Smooth muscle cell (in vitro differentiated cells): ENCODE data around the gene UNC13D. TPM values are rescaled to one million over a fixed set of nuclear protein-coding genes. Genes with fewer than 3 reads are reported as not detected.

Source experiments
- DNase-seq: peaks from one replicate; lab custom pipeline; 2025; ENCODE audit not compliant: unreplicated experiment; lab: John Stamatoyannopoulos, UW
- H2AFZ ChIP-seq: fragments of 200-600 bp; sonication (generic); 2 replicates; pipeline ENCODE4 v1.6.0; 2016; ENCODE audit warnings: antibody characterized with exemption, low read depth, mild to moderate bottlenecking
- H3F3A ChIP-seq: fragments of 200-600 bp; sonication (generic); 2 replicates; pipeline ENCODE4 v1.6.0; 2017; ENCODE audit warnings: antibody characterized with exemption, low read depth
- H3K27ac ChIP-seq: fragments of 200-600 bp; sonication (generic); 2 replicates; pipeline ENCODE4 v1.5.1; 2016; ENCODE audit warnings: low read depth, mild to moderate bottlenecking
- H3K27me3 ChIP-seq: fragments of 200-600 bp; sonication (generic); 2 replicates; pipeline ENCODE4 v1.6.1; 2016; ENCODE audit warnings: low read depth, mild to moderate bottlenecking
- H3K36me3 ChIP-seq: fragments of 200-600 bp; sonication (generic); 2 replicates; pipeline ENCODE4 v1.5.1; 2016; ENCODE audit warnings: low read depth
- H3K4me1 ChIP-seq: fragments of 200-600 bp; sonication (generic); 2 replicates; pipeline ENCODE4 v1.5.1; 2016; ENCODE audit warnings: low read depth
- H3K4me2 ChIP-seq: fragments of 200-600 bp; sonication (generic); 2 replicates; pipeline ENCODE4 v1.6.0; 2016; ENCODE audit warnings: mild to moderate bottlenecking
- H3K4me3 ChIP-seq: fragments of 200-600 bp; sonication (generic); 2 replicates; pipeline ENCODE4 v1.5.1; 2016; ENCODE audit warnings: mild to moderate bottlenecking
- H3K79me2 ChIP-seq: fragments of 200-600 bp; sonication (generic); 2 replicates; pipeline ENCODE4 v1.6.0; 2016; ENCODE audit warnings: low read depth, mild to moderate bottlenecking
- H3K9ac ChIP-seq: fragments of 200-600 bp; sonication (generic); 2 replicates; pipeline ENCODE4 v1.6.0; 2016; ENCODE audit warnings: low read depth
- H3K9me3 ChIP-seq: fragments of 200-600 bp; sonication (generic); replicated peaks from 2 replicates; pipeline ENCODE4 v1.5.1; 2016; ENCODE audit warnings: low read depth
- H4K20me1 ChIP-seq: fragments of 200-600 bp; sonication (generic); 2 replicates; pipeline ENCODE4 v1.6.0; 2016; ENCODE audit warnings: low read depth
- WGBS: methylation state at CpG from one replicate; pipeline ENCODE4 v1.1.7; 2016; ENCODE audit warnings: low lambda C conversion rate; 5-methylcytosine and 5-hydroxymethylcytosine counted together
- polyA plus RNA-seq: library from polyadenylated mRNA; unstranded; fragments of >200 nt; fragmentation: Nextera tagmentation; extraction: Ambion mirVana; gene quantifications from 2 replicates; pipeline ENCODE4 v1.2.1, GENCODE V29; 2016
- total RNA-seq: library from RNA; depleted of rRNA; stranded (reverse); fragments of >200 nt; gene quantifications from 2 replicates; pipeline ENCODE4 v1.2.3, GENCODE V29; 2014
- TF ChIP-seq, protein P1 (sequence below): fragments of 200-600 bp; sonication (generic); IDR thresholded peaks from 2 replicates; pipeline ENCODE4 v1.5.1; 2017; ENCODE audit warnings: borderline replicate concordance, mild to moderate bottlenecking, antibody characterized with exemption; ENCODE audit not compliant: insufficient read depth, poor library complexity, severe bottlenecking

UNC13D gene
- total and polyA plus RNA-seq, 2 experiments from 2014 or later = 2.4 to 4.5 TPM

DNA sequence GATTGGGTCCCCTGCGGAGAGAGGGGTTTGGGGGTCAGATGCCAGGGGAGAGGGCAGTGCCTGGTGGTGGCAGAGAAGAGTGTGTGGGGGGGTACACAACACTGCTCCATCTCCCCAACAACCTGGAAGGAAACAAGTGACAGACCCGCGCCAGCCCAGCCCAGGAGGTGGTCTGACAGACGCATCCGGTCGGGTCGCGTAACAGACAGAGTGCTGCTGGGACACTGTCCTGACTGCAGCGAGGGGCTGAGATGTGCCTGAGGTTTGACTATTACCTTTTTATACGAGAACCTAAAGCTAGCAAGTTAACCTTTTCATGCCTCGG is 16.2 kb downstream of the UNC13D start:
- H3K27me3 ChIP-seq = no peaks in the 10 kb centered on the region
- H2AFZ ChIP-seq = no peak overlapping the region
- no peaks in the 10 kb centered on the region for H3K9me3 ChIP-seq
- no peak overlapping the region for H3K4me3 ChIP-seq
- H3K4me1 ChIP-seq = no peaks in the 10 kb centered on the region
- no peaks in the 10 kb centered on the region for H3K36me3 ChIP-seq
- H3K9ac ChIP-seq = no peak overlapping the region
- TF ChIP-seq, protein P1, sequence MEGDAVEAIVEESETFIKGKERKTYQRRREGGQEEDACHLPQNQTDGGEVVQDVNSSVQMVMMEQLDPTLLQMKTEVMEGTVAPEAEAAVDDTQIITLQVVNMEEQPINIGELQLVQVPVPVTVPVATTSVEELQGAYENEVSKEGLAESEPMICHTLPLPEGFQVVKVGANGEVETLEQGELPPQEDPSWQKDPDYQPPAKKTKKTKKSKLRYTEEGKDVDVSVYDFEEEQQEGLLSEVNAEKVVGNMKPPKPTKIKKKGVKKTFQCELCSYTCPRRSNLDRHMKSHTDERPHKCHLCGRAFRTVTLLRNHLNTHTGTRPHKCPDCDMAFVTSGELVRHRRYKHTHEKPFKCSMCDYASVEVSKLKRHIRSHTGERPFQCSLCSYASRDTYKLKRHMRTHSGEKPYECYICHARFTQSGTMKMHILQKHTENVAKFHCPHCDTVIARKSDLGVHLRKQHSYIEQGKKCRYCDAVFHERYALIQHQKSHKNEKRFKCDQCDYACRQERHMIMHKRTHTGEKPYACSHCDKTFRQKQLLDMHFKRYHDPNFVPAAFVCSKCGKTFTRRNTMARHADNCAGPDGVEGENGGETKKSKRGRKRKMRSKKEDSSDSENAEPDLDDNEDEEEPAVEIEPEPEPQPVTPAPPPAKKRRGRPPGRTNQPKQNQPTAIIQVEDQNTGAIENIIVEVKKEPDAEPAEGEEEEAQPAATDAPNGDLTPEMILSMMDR = no peak
- H3K27ac ChIP-seq = no peak overlapping the region
- no peaks in the 10 kb centered on the region for H3F3A ChIP-seq
- 77% methylated on average over 11 of the region's 11 CpGs for WGBS
- DNase-seq = no peak
- H3K79me2 ChIP-seq = no peaks in the 10 kb centered on the region
- H3K4me2 ChIP-seq = peak overlapping the region; percentile 77
- H4K20me1 ChIP-seq = no peaks in the 10 kb centered on the region

DNA sequence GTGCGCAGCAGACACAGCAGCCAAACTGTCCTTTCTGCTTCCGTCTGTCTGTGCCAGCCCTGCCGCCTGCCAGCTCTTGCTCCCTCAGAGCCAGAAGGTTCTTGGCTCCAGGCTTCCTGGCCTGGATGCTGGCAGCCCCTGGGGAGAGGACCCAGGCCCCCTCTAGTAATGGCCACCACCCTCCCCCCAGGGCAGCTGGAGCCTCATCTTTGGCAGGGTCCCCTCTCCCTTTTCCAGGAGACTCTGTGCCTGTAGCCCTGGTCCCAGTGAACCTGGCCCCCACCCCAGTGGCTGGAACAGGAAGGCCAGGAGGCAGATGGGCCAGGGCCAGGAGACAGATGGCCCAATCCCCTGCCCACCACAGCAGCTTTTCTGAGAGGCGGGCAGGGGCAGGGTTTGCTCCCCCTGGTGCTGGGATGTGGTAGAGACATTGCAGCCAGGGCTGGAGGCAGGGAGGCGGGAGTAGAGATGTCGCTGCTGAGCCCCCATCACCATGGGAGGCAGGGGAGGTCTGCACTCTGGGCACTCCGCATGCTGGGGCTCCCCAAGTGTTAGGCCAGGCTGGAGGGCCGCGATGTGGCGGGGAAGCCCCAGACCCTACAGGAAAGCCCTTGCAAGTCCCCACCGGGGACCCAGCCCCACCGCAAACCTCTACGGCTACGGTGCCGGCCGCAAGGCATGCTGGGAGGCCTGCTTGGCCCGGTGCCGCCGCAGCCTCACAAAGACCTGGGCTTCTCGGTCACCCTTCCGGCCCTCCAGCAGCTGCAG is 16.7 kb downstream of the UNC13D start:
- peak; percentile 28 for DNase-seq
- no peaks in the 10 kb centered on the region for H3K4me1 ChIP-seq
- no peak overlapping the region for H3K9ac ChIP-seq
- H3F3A ChIP-seq = no peaks in the 10 kb centered on the region
- no peak overlapping the region for H2AFZ ChIP-seq
- no peak overlapping the region for H3K27ac ChIP-seq
- no peak overlapping the region for H3K4me3 ChIP-seq
- no peaks in the 10 kb centered on the region for H3K9me3 ChIP-seq
- no peaks in the 10 kb centered on the region for H3K36me3 ChIP-seq
- H3K79me2 ChIP-seq = no peaks in the 10 kb centered on the region
- 35% methylated on average over 19 of the region's 21 CpGs for WGBS
- H3K27me3 ChIP-seq = no peaks in the 10 kb centered on the region
- peak overlapping the region; percentile 77 for H3K4me2 ChIP-seq
- no peaks in the 10 kb centered on the region for H4K20me1 ChIP-seq
- TF ChIP-seq, protein P1 = peak; percentile 51

DNA sequence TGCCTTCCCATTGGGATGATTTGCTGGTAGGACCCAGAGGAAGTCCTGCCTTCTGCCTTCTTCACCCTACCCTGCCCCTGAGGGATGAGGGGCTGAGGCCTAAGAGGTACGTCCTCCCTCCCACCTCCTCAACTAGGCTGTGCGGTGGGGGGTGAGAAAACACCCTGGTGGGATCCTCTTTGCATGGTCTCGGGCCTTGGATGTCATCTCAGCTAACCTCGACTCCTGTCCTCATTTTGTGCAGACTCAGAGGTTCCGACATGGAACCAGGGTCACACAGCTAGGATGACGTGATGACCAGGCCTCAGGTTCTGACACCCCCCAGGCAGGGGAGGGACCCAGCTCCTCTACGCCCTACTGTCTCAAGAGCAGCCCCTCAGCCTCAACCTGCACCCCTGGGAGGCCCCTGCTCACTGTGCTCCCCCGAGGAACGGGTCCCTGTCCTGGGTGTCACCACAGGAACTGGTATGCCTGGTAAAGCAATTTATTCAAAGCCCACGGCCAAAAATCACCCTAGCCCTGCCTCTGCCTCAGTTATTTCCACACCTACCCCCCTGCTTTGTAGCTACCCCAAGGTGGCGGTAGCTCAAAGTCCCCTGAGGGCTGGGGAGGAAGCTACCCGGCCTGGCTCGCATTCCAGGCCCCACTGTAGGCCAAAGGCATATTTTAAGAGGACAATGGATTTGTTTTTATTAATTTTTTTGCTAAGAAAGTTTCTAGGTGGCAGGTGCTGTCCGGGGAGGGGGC is 17.5 kb downstream of the UNC13D start:
- TF ChIP-seq, protein P1 = no peak
- Histone ChIP-seq H3K4me2 (peak overlapping the region; percentile 77), H3K27ac (no peak overlapping the region), H3K4me1 (no peaks in the 10 kb centered on the region), H3K4me3 (no peak overlapping the region), H3K9ac (no peak overlapping the region), H3K36me3 (no peaks in the 10 kb centered on the region), H2AFZ (no peak overlapping the region), H3K79me2 (no peaks in the 10 kb centered on the region), H4K20me1 (no peaks in the 10 kb centered on the region), H3K27me3 (no peaks in the 10 kb centered on the region), H3F3A (no peaks in the 10 kb centered on the region), H3K9me3 (no peaks in the 10 kb centered on the region)
- 88% methylated on average over 14 of the region's 14 CpGs for WGBS
- DNase-seq = no peak
